Raji (cell line): ENCODE measurements around the gene DAAM2.

ENCODE experiments used
- POLR2A ChIP-seq: IDR thresholded peaks from 2 replicates; pipeline ENCODE4 v1.6.1; 2011; ENCODE audit warnings: low read depth, low read length, control low read depth; ENCODE audit not compliant: insufficient read depth

Gene DAAM2

DNA sequence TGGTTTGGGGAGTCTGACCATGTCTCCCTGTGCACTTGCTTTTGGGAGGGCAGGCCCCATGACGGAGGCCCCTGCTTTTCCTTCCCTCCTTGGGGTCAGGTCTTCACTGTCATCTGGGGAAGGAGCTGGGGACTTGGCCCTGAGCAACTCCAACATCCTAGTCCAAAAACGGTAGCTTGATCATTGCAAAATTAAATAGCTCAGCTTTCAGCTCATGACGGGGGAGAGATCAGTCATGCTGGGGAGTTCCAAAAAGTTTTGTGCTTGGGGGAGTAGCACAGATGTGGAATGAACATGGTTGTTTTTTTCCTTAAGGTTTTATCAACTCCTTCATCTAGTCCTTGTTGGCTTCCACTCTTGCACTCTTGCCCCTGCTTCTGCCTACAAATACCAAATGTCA is 81.3 kb downstream of the DAAM2 start:
- no peak for TF ChIP-seq POLR2A

DNA sequence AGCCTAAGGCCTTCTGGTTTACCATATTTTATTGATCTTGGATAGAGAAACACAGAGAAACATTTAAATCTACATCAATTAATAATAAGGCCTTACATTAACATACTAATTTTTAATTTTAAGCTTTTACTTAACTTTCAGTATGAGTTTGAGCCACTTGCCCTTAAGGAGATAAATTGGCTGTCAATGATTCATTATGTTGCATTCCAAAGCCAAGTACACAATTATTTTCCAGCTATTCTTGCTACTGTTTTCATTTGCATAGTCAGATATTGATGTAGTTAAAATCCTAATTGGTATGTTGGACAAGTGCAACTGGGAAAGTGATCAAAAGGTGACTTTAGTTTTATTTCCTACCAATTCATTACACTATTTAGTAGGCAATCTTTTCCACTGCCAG is 83.9 kb downstream of the DAAM2 start:
- no peak for TF ChIP-seq POLR2A

DNA sequence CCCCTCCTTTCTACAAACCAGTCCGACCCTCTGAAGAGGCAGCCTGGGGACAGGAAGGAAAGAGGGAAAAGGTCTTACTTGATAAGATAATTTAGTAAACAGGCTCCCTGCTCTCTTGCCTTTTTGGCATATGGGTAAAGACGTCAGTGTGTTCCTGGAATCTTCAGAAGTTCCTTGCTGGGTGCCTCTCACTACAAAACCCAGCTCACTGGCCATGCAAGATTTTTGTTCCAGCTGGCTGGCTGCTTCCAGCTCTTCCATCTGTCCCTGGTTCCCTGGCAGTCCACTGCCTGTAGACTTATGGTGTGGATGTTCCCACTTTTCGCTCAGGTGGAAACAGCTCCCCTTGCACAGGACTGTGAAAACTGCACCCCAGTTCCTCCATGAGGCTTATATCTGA is 84.7 kb downstream of the DAAM2 start:
- TF ChIP-seq POLR2A, result no peak

DNA sequence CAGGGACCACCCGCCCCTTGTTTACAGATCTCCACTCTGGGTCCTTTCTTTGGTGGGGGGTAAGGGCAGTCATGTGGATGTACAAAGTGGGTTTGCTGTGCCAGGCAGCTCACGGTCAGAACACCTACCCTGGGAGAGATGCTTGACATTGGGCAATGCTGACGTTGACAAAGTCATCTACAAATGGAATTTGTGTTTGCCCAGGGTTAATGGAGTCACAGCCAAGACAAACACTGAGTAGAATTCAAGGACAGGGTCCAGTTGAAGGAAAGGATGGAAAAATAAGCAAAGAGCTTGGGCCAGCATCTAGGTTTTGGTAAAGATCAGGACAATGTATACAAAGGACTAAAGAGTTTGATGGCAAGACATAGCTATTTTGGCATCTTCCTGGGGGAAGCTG is 87.4 kb downstream of the DAAM2 start:
- no peak for TF ChIP-seq POLR2A

GRCh38 chr6:39880594-39880993 is 88.4 kb downstream of the DAAM2 start:
- TF ChIP-seq POLR2A, result no peak

- TF ChIP-seq POLR2A, result no peak
These were observed 89.8 kb downstream of the DAAM2 start for GRCh38 chr6:39881851-39882530.

- no peak for TF ChIP-seq POLR2A
These were observed 90.3 kb downstream of the DAAM2 start for GRCh38 chr6:39882531-39882899.

- no peak for TF ChIP-seq POLR2A
These were observed 92.5 kb downstream of the DAAM2 start for GRCh38 chr6:39884696-39885095.

DNA sequence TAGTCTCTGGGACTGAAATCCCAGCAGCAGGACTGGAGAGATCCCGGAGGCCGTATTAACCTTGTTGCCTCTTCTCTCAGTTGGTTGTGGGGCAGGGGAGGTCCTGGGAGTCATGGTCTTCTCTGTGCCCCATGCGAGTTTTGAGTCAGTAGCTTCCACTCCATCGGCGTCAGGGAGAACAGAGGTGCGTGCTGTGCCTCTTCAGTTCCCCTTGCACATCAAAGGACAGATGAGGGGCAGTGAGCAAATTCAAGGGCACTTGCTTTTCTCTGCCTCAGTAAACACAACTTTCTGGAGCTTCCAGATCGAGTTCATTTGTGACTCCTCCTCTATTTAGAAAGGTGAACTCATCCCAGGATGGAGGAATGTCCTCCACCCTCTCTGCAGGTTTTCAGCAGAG is 93.5 kb downstream of the DAAM2 start:
- TF ChIP-seq POLR2A, result no peak

GRCh38 chr6:39886871-39887270 is 94.7 kb downstream of the DAAM2 start:
- no peak for TF ChIP-seq POLR2A

- no peak for TF ChIP-seq POLR2A
These were observed 95.7 kb downstream of the DAAM2 start for GRCh38 chr6:39887692-39888450.

GRCh38 chr6:39889229-39889628 is 97.1 kb downstream of the DAAM2 start:
- TF ChIP-seq POLR2A, result no peak

GRCh38 chr6:39891353-39891752 is 99.2 kb downstream of the DAAM2 start:
- no peak for TF ChIP-seq POLR2A

DNA sequence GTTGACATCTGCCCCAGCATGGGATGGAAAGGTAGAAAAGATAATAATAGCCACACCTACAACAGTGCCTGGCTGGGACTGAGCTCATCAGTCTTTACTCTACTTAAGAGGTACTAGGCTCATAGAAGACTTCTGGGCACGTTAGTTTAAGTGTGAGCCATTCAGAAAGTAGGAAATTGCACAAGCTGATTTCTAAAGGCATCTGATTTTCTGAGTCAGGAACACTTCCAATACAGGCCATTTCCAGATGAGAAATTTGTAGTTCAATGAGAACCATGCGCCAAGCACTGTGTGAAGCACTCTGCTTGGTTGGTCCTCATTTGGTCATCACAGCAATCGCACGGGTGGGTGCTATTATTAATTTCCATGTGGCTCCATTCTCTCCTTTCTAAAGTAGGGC is 99.8 kb downstream of the DAAM2 start:
- TF ChIP-seq POLR2A, result no peak

GRCh38 chr6:39892490-39893129 is 100.4 kb downstream of the DAAM2 start:
- TF ChIP-seq POLR2A, result no peak

DNA sequence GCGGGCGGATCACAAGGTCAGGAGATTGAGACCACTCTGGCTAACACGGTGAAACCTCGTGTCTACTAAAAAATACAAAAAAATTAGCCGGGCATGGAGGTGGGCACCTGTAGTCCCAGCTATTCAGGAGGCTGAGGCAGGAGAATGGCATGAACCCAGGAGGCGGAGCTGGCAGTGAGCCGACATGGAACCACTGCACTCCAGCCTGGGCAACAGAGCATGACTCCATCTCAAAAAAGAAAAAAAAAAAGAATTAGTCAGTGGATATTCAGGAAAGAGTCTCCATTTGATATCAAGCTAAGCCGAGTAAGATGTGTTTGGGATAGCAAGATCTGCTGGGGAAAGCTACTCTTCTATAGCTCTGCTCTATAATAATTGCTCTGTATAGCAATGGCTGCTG is 101.1 kb downstream of the DAAM2 start:
- TF ChIP-seq POLR2A, result no peak
